Effector memory CD4-positive, alpha-beta T cell (primary cell): ENCODE measurements around the gene ABI1.
"Not testable (repeated sequence)": the region's sequence is repeated elsewhere in the genome, so short reads cannot be mapped to it uniquely, and the experiment has no call there.

Experiments used
- DNase-seq, 3 donors: peaks; one replicate each; pipeline ENCODE4 v3.0.0-alpha.2; 2020
- H3K27ac ChIP-seq: 2 replicates; pipeline ENCODE4 v1.7.0; 2013; ENCODE audit warnings: mild to moderate bottlenecking, low read length, moderate library complexity; ENCODE audit not compliant: insufficient read depth, poor library complexity, severe bottlenecking
- H3K27me3 ChIP-seq: replicated peaks from 2 replicates; pipeline ENCODE4 v1.7.0; 2013; ENCODE audit warnings: mild to moderate bottlenecking, low read length; ENCODE audit not compliant: insufficient read depth, control insufficient read depth, poor library complexity, severe bottlenecking
- H3K36me3 ChIP-seq: 2 replicates; pipeline ENCODE4 v1.7.0; 2013; ENCODE audit warnings: mild to moderate bottlenecking, low read length, moderate library complexity; ENCODE audit not compliant: control insufficient read depth, insufficient read depth
- H3K4me1 ChIP-seq: 2 replicates; pipeline ENCODE4 v1.7.0; 2013; ENCODE audit warnings: low read length, mild to moderate bottlenecking; ENCODE audit not compliant: control insufficient read depth, insufficient read depth, poor library complexity, severe bottlenecking
- H3K4me3 ChIP-seq: 2 replicates; pipeline ENCODE4 v1.7.0; 2013; ENCODE audit warnings: low read length, low read depth, mild to moderate bottlenecking; ENCODE audit not compliant: insufficient read depth, poor library complexity, severe bottlenecking
- H3K9me3 ChIP-seq: 2 replicates; pipeline ENCODE4 v1.7.0; 2013; ENCODE audit warnings: mild to moderate bottlenecking, low read length, moderate library complexity; ENCODE audit not compliant: control insufficient read depth

Gene ABI1

GRCh38 chr10:26870766-26871165 lies 10.0 kb upstream of the ABI1 start:
- Histone ChIP-seq H3K36me3 (no peaks in the 10 kb centered on the region), H3K4me1 (no peaks in the 10 kb centered on the region), H3K27ac (no peak overlapping the region), H3K9me3 (no peaks in the 10 kb centered on the region), H3K27me3 (no peaks in the 10 kb centered on the region), H3K4me3 (no peak overlapping the region)
- DNase-seq: no peak

GRCh38 chr10:26869528-26869927 lies 8.8 kb upstream of the ABI1 start:
- Histone ChIP-seq H3K27ac (no peak overlapping the region), H3K36me3 (no peaks in the 10 kb centered on the region), H3K27me3 (no peaks in the 10 kb centered on the region), H3K4me3 (no peak overlapping the region), H3K4me1 (no peaks in the 10 kb centered on the region), H3K9me3 (no peaks in the 10 kb centered on the region)
- no peak for DNase-seq

- DNase-seq: no peak
- no peak overlapping the region for H3K27ac ChIP-seq
- H3K27me3 ChIP-seq: no peaks in the 10 kb centered on the region
- peaks cover 3% of the 10 kb centered on the region for H3K4me1 ChIP-seq
- no peaks in the 10 kb centered on the region for H3K36me3 ChIP-seq
- no peak overlapping the region for H3K4me3 ChIP-seq
- no peaks in the 10 kb centered on the region for H3K9me3 ChIP-seq
Measured at GRCh38 chr10:26863351-26864076, 2.8 kb upstream of the ABI1 start.

- H3K36me3 ChIP-seq: no peaks in the 10 kb centered on the region
- DNase-seq: no peak
- H3K27ac ChIP-seq: no peak overlapping the region
- H3K27me3 ChIP-seq: no peaks in the 10 kb centered on the region
- H3K4me1 ChIP-seq: peaks cover 13% of the 10 kb centered on the region
- H3K9me3 ChIP-seq: no peaks in the 10 kb centered on the region
- no peak overlapping the region for H3K4me3 ChIP-seq
Measured at GRCh38 chr10:26861205-26861998, 644 bp upstream of the ABI1 start.

GRCh38 chr10:26860102-26860442 lies 686 bp downstream of the ABI1 start:
- DNase-seq: peak; percentile 50 to 60 (median 59)
- Histone ChIP-seq H3K36me3 (no peaks in the 10 kb centered on the region), H3K9me3 (no peaks in the 10 kb centered on the region), H3K27ac (peak overlapping the region; percentile 96), H3K27me3 (no peaks in the 10 kb centered on the region), H3K4me3 (peak overlapping the region; percentile 99), H3K4me1 (peaks cover 17% of the 10 kb centered on the region)

- DNase-seq: no peak
- Histone ChIP-seq H3K4me3 (peak overlapping the region; percentile 99), H3K27ac (peak overlapping the region; percentile 96), H3K4me1 (peaks cover 17% of the 10 kb centered on the region), H3K27me3 (no peaks in the 10 kb centered on the region), H3K36me3 (no peaks in the 10 kb centered on the region), H3K9me3 (no peaks in the 10 kb centered on the region)
Measured at GRCh38 chr10:26859241-26860101, 1.3 kb downstream of the ABI1 start.

- H3K27ac ChIP-seq: no peak overlapping the region
- no peaks in the 10 kb centered on the region for H3K27me3 ChIP-seq
- H3K4me3 ChIP-seq: no peak overlapping the region
- no peaks in the 10 kb centered on the region for H3K36me3 ChIP-seq
- DNase-seq: no peak
- H3K9me3 ChIP-seq: no peaks in the 10 kb centered on the region
- peaks cover 17% of the 10 kb centered on the region for H3K4me1 ChIP-seq
Measured at GRCh38 chr10:26858707-26859034, 2.1 kb downstream of the ABI1 start.

- no peak overlapping the region for H3K4me3 ChIP-seq
- no peak overlapping the region for H3K27ac ChIP-seq
Measured at GRCh38 chr10:26857991-26858706, 2.6 kb downstream of the ABI1 start.

GRCh38 chr10:26857553-26857952 lies 3.2 kb downstream of the ABI1 start:
- DNase-seq, H3K36me3 ChIP-seq, H3K27ac ChIP-seq, H3K9me3 ChIP-seq, H3K27me3 ChIP-seq, H3K4me3 ChIP-seq: not testable (repeated sequence)
- peaks cover 19% of the 10 kb centered on the region for H3K4me1 ChIP-seq

More at GRCh38 chr10:26857991-26858706, 2.6 kb downstream of the ABI1 start:
- Histone ChIP-seq H3K27me3 (no peaks in the 10 kb centered on the region), H3K4me1 (peaks cover 17% of the 10 kb centered on the region), H3K36me3 (no peaks in the 10 kb centered on the region), H3K9me3 (no peaks in the 10 kb centered on the region)
- no peak for DNase-seq
